Hair follicle dermal papilla cell (primary cell): ENCODE measurements around the gene RPL12. TPM values are rescaled to one million over a fixed set of nuclear protein-coding genes. Genes with fewer than 3 reads are reported as not detected.

Source experiments
- small RNA-seq: library from RNA; depleted of rRNA; stranded (forward); fragments of <200 nt; gene quantifications from one replicate; pipeline ENCODE3, GENCODE V24; 2012
- total RNA-seq: library from RNA; depleted of rRNA; stranded (reverse); fragments of >200 nt; gene quantifications from 2 replicates; pipeline ENCODE4 v1.2.3, GENCODE V29; 2012

RPL12 gene
- total RNA-seq, result 1,038 and 1,197 TPM in 2 replicates

DNA sequence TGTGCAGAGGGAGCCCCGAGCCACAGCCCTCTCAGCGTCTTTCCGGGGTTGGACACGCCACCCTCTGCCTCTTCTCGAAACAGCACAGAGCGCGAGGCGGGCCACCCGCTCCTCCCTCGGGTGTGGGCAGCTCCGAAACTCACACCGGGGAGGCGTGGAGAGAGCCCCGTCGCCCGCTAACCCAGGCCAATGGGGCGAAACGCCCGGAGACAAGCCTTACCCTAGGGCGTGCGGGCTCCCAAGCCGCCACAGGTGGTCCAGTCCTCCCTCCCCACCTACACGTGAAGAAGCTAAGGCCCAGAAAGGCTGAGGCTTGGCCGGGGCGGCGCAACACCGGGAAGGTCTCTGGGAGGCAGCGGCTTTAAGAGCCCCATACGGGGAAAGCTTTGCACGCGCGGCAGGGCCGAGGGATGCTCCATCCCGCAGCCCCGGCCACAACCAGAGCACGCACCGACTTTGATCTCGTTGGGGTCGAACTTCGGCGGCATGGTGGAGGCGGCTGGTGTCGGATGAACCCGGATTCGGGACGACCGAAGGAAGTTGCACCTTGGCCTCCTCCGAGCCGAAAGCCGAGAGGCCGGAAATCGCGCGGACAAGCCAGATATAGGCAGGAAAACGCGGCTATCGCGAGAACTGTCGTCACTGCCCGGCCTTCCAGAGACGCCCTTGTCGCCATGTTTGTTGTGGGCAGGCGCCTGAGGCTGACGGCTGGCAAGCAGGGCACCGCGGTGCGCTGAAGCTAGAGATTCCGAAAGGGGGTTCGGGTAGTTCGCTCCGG, at the start of gene RPL12, which contains the start of gene LRSAM1:
TSS of gene RPL12 (minus strand) at position 577 of the 778 bp plus-strand sequence. CDS start at position 488, 89 bp downstream.
TSS of gene LRSAM1 (plus strand) at position 681 of the 778 bp plus-strand sequence. CDS start 3,018 bp downstream, outside the sequence.

DNA sequence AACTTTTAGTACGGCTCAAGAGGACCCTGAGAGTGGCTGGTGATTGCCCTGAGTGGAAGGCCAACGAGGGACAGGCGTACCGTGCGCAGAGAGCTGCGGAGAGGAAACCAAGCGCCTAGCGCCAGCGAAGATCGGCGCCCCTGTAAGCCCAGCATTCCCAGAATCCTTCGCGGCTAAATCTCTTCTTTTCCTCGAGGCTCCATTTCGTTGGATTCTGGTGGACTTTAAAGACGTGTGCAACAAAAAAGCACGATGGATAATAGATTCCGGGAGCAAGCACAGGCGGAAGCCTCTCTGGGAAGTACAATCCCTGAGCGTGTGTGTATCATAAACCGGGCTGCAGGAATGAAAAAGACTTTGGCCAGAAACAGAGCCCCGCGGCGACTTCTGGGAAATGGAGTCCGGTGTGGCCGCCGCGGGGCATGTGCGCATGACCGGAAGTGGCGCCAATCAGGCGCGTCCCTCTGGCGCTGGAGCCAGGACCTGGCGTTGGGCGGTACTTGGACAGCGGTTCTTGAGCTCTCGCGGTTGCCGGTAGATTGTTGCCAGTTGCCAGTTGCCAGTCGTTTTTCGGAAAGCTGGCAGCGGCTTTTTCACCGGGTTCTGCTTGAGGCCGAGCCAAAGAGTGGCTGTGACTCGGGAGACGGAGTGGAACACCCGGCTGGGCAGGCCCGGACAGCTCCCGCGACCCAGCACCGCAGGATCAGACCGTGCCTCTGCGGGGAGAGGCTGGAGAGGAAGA, 27.1 kb downstream of the RPL12 start, which contains the start of gene ZNF79:
TSS of gene ZNF79 (plus strand) at position 449 of the 742 bp plus-strand sequence. CDS start 406 bp downstream, outside the sequence.

Small RNAs within 50 kb of the gene (small RNA-seq; reads per million reads assigned to genes)
- not detected for gene RF00019
- 273 reads per million, percentile 99 among the genes with 10 or more reads in this experiment for gene SNORA65

Other genes starting within 250 kb of the RPL12 start
- gene GARNL3, start 186.6 kb downstream of the RPL12 start, total RNA-seq, result 2.9 and 7.3 TPM in 2 replicates
- 6.0 and 7.2 TPM in 2 replicates for gene SLC2A8, start 54.2 kb downstream of the RPL12 start, total RNA-seq
- 12.5 and 13.2 TPM in 2 replicates for gene ZNF79, start 27.0 kb downstream of the RPL12 start, total RNA-seq
- 18.5 and 20.0 TPM in 2 replicates for gene LRSAM1, start 104 bp upstream of the RPL12 start, total RNA-seq
- 29.2 and 42.9 TPM in 2 replicates for gene STXBP1, start 160.9 kb upstream of the RPL12 start, total RNA-seq